Measurements from ENCODE around the gene TUBB2B. TPM values are rescaled to one million over a fixed set of nuclear protein-coding genes. Genes with fewer than 3 reads are reported as not detected.

Gene TUBB2B
- total RNA-seq (1 to 10 TPM in 2 of 5 donors, under 1 TPM in 2, not detected in 1; 0.46 to 1.2 (median 0.87) TPM), total RNA-seq (0 to 1.6 (median 0.32) reads per million in 29 experiments)
- 0.79 TPM for total RNA-seq (2013)

- H3K9me3 Mint-ChIP-seq: no peaks in the 10 kb centered on the region
- 2% methylated on average over 57 of the region's 66 CpGs for WGBS (ENCODE audit: insufficient coverage)
- no peak within 1 kb of the TSS for H3K27ac Mint-ChIP-seq
- Histone ChIP-seq H3K9me3 (no peaks in the 10 kb centered on the region), H3K27ac (ENCODE audit: low read length) (no peak within 1 kb of the TSS), H3K36me3 (ENCODE audit: control insufficient read depth in 2 of 2, extremely low read depth in 1 of 2, insufficient read depth in 1 of 2, low read length in 1 of 2) (no peaks in the 10 kb centered on the region), H3K27me3 (replicated peaks in 1 of 2; ENCODE audit: control insufficient read depth in 2 of 2, extremely low read depth in 1 of 2, insufficient read depth in 2 of 2, low read length in 1 of 2) (peaks cover 23 to 63% of the 10 kb centered on the region in 2 experiments), H3K4me3 (ENCODE audit: control insufficient read depth in 1 of 2, extremely low read depth in 1 of 2, low read length in 1 of 2) (peak within 1 kb of the TSS; percentile 10 to 62), H3K4me1 (ENCODE audit: control insufficient read depth in 1 of 2, extremely low read depth in 1 of 2, insufficient read depth in 2 of 2, low read length in 2 of 2) (peaks cover 18 to 52% of the 10 kb centered on the region in 2 experiments)
- ChIA-PET POLR2A (interaction anchor here in 1 of 2 donors (0.6 kb wide), 1 partner anchor 10 kb away, joined by 3 read pairs; no protein-coding TSS in a partner anchor), CTCF (no interaction called here)
- H3K36me3 Mint-ChIP-seq: no peaks in the 10 kb centered on the region
- H3K4me3 Mint-ChIP-seq: peak within 1 kb of the TSS; percentile 63 to 77 (median 71)
- no peak for DNase-seq
- H3K27me3 Mint-ChIP-seq: peaks cover 58 to 66% of the 10 kb centered on the region in 2 donors
- peak in 2 of 4 experiments; percentile 14 to 18 for ATAC-seq (replicated peaks in 1 of 4)
- peaks cover 50 to 54% (median 53%) of the 10 kb centered on the region in 3 donors for H3K4me1 Mint-ChIP-seq
These were observed at the start of gene TUBB2B for GRCh38 chr6:3227363-3228045. Gene TUBB2B, minus strand, starts transcription at chr6:3227653. Its CDS starts 110 bp downstream, at chr6:3227543.

DNA sequence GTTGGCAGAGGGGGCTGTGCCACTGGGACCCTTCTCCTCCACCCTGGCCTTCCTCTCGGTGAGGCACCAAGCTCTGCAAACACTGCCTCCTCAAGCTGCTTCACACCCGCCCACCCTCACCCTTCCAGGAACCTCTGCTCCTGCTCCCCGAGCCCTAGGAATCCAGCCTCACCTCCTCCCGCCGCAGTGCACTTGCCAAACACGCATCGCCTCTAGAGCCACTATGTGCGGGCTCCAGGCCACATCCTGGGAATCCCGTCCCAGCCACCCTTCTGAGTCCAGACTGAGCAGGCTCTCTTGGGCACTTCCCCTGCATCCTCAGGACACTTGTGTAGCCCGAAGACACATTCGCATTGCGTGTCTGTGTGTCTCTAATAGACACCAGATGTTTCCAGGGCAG is 49.8 kb upstream of the TUBB2B start:
- WGBS (ENCODE audit: insufficient coverage): 88% methylated on average over 12 of the region's 12 CpGs
- H3K4me1 Mint-ChIP-seq: peaks cover 12 to 17% (median 13%) of the 10 kb centered on the region in 3 donors
- Histone ChIP-seq H3K4me1 (ENCODE audit: control insufficient read depth in 1 of 2, extremely low read depth in 1 of 2, insufficient read depth in 2 of 2, low read length in 2 of 2) (peaks cover 0 to 3% of the 10 kb centered on the region in 2 experiments), H3K36me3 (ENCODE audit: control insufficient read depth in 2 of 2, extremely low read depth in 1 of 2, insufficient read depth in 1 of 2, low read length in 1 of 2) (peaks cover 0 to 16% of the 10 kb centered on the region in 2 donors), H3K4me3 (ENCODE audit: control insufficient read depth in 1 of 2, extremely low read depth in 1 of 2, low read length in 1 of 2) (no peak overlapping the region), H3K27me3 (replicated peaks in 1 of 2; ENCODE audit: control insufficient read depth in 2 of 2, extremely low read depth in 1 of 2, insufficient read depth in 2 of 2, low read length in 1 of 2) (no peaks in the 10 kb centered on the region), H3K27ac (ENCODE audit: low read length) (no peak overlapping the region), H3K9me3 (no peaks in the 10 kb centered on the region)
- no peak for ATAC-seq (replicated peaks in 1 of 4)
- CTCF ChIA-PET: interaction anchor here in 1 of 2 donors (0.6 kb wide), 1 partner anchor 206 kb away, joined by 4 read pairs; no protein-coding TSS in a partner anchor
- no peak overlapping the region for H3K4me3 Mint-ChIP-seq
- H3K9me3 Mint-ChIP-seq: no peaks in the 10 kb centered on the region
- no peak for DNase-seq
- no peaks in the 10 kb centered on the region for H3K36me3 Mint-ChIP-seq
- no peaks in the 10 kb centered on the region for H3K27me3 Mint-ChIP-seq
- H3K27ac Mint-ChIP-seq: no peak overlapping the region
- POLR2A ChIA-PET: no interaction called here

DNA sequence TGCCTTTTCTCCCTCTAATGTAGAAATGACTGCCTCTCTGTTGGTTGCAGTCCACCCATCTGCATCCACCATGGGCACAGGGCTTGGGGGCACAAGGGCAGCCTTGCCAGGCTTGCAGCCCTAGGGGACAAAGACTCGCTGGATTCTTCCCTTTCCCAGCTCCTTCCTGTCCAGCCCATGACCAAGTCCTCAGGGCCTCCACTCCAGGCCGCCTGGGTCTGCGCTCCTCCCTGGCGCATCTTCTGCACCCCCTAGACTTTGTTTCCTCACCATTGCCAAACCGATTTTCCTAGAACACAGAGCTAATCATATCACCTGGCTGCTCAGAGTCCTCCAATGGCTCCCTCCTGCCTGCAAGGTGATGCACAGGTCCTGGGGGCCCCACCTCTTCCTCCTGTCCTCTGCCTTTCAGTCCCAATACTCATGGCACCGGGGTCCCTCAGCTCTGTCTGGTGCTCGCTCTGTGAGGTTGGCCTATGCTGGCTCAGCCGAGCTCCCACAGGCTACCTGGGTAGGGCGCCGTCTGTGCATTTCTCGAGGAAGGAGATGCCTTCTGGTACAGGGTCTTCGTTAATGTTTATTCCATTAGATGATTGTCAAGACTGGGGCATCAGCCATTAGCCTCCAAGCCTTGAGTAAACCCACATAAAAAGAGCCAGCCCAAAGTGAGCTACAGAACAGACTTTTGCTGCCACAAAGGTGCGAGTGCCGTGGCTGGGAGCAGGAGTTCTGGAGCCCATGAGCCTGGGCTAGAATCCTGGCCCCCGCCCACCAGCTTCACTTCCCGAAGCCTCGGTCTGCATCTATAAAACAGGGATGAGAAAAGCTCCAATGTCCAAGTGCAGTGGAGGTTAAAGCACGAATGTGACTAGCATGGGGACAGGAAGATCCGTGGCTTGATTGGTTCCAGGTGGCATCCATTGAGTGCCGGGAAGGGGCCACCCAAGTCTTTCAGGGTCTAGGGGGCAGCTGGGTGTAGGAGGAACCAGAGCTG is 49.0 kb upstream of the TUBB2B start:
- CTCF ChIA-PET: interaction anchor here in 1 of 2 donors (0.6 kb wide), 1 partner anchor 207 kb away, joined by 4 read pairs; no protein-coding TSS in a partner anchor
- Histone ChIP-seq H3K27ac (ENCODE audit: low read length) (no peak overlapping the region), H3K9me3 (no peaks in the 10 kb centered on the region), H3K36me3 (ENCODE audit: control insufficient read depth in 2 of 2, extremely low read depth in 1 of 2, insufficient read depth in 1 of 2, low read length in 1 of 2) (peaks cover 0 to 18% of the 10 kb centered on the region in 2 donors), H3K4me1 (ENCODE audit: control insufficient read depth in 1 of 2, extremely low read depth in 1 of 2, insufficient read depth in 2 of 2, low read length in 2 of 2) (peaks cover 0 to 3% of the 10 kb centered on the region in 2 experiments), H3K27me3 (replicated peaks in 1 of 2; ENCODE audit: control insufficient read depth in 2 of 2, extremely low read depth in 1 of 2, insufficient read depth in 2 of 2, low read length in 1 of 2) (no peaks in the 10 kb centered on the region), H3K4me3 (ENCODE audit: control insufficient read depth in 1 of 2, extremely low read depth in 1 of 2, low read length in 1 of 2) (no peak overlapping the region)
- POLR2A ChIA-PET: no interaction called here
- no peak overlapping the region for H3K27ac Mint-ChIP-seq
- DNase-seq: no peak
- H3K36me3 Mint-ChIP-seq: peaks cover 6% of the 10 kb centered on the region
- no peaks in the 10 kb centered on the region for H3K9me3 Mint-ChIP-seq
- WGBS (ENCODE audit: insufficient coverage): 84% methylated on average over 16 of the region's 20 CpGs
- no peak for ATAC-seq (replicated peaks in 1 of 4)
- H3K4me1 Mint-ChIP-seq: peaks cover 12 to 17% (median 15%) of the 10 kb centered on the region in 3 donors
- no peaks in the 10 kb centered on the region for H3K27me3 Mint-ChIP-seq
- no peak overlapping the region for H3K4me3 Mint-ChIP-seq

GRCh38 chr6:3273707-3274521 is 46.5 kb upstream of the TUBB2B start:
- Mint-ChIP-seq H3K4me1 (peaks cover 7 to 26% (median 21%) of the 10 kb centered on the region in 3 donors), H3K27me3 (no peaks in the 10 kb centered on the region), H3K27ac (peak overlapping the region in 1 of 2 donors; percentile 43), H3K4me3 (no peak overlapping the region), H3K36me3 (peaks cover 27% of the 10 kb centered on the region), H3K9me3 (no peaks in the 10 kb centered on the region)
- Histone ChIP-seq H3K27me3 (replicated peaks in 1 of 2; ENCODE audit: control insufficient read depth in 2 of 2, extremely low read depth in 1 of 2, insufficient read depth in 2 of 2, low read length in 1 of 2) (no peaks in the 10 kb centered on the region), H3K4me3 (ENCODE audit: control insufficient read depth in 1 of 2, extremely low read depth in 1 of 2, low read length in 1 of 2) (no peak overlapping the region), H3K4me1 (ENCODE audit: control insufficient read depth in 1 of 2, extremely low read depth in 1 of 2, insufficient read depth in 2 of 2, low read length in 2 of 2) (no peaks in the 10 kb centered on the region), H3K27ac (ENCODE audit: low read length) (no peak overlapping the region), H3K36me3 (ENCODE audit: control insufficient read depth in 2 of 2, extremely low read depth in 1 of 2, insufficient read depth in 1 of 2, low read length in 1 of 2) (peaks cover 6 to 35% of the 10 kb centered on the region in 2 donors), H3K9me3 (no peaks in the 10 kb centered on the region)
- POLR2A ChIA-PET: interaction anchor here in 1 of 2 donors (0.6 kb wide), 1 partner anchor 483 kb away, joined by 4 read pairs; no protein-coding TSS in a partner anchor
- ATAC-seq (replicated peaks in 1 of 4) (no peak), DNase-seq (no peak)
- CTCF ChIA-PET: no interaction called here
- WGBS (ENCODE audit: insufficient coverage): 83% methylated on average over 4 of the region's 9 CpGs

DNA sequence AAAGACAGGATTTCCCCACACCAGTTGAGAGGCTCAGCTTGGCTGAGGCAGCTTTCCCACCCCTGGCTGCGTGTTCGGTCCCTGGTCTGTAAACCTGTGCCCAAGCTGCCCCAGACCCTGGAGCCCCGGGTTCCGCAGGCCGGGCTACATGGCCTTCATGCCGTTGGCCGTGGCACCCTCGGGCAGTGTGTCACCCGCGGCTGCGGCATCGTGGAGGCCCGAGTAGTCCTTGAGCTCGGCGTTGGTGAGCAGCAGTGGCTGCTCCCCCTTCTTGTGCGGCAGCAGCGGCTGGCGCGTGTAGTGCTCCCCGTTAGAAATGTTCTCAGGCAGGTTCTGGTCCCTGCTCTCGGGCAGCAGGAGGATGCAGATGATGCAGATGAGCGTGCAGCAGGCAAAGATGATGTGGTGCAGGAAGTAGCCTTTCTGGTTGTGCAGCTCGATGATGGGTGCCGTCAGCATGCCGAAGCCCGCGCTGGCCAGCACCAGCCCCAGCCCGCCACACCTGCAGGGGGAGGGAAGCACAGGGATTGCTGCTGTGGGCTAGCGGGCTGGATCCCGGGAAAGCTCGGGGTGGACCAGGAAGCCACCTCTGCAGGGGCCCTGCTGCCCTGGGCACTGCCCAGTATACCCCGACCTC is 45.6 kb upstream of the TUBB2B start:
- ChIA-PET POLR2A (no interaction called here), CTCF (no interaction called here)
- Mint-ChIP-seq H3K27me3 (no peaks in the 10 kb centered on the region), H3K4me1 (peaks cover 12 to 35% (median 25%) of the 10 kb centered on the region in 3 donors), H3K4me3 (no peak overlapping the region), H3K27ac (peak overlapping the region in 1 of 2 donors; percentile 23), H3K9me3 (no peaks in the 10 kb centered on the region), H3K36me3 (peaks cover 31% of the 10 kb centered on the region)
- Histone ChIP-seq H3K27ac (ENCODE audit: low read length) (no peak overlapping the region), H3K36me3 (ENCODE audit: control insufficient read depth in 2 of 2, extremely low read depth in 1 of 2, insufficient read depth in 1 of 2, low read length in 1 of 2) (peaks cover 6 to 36% of the 10 kb centered on the region in 2 donors), H3K9me3 (no peaks in the 10 kb centered on the region), H3K4me3 (ENCODE audit: control insufficient read depth in 1 of 2, extremely low read depth in 1 of 2, low read length in 1 of 2) (no peak overlapping the region), H3K27me3 (replicated peaks in 1 of 2; ENCODE audit: control insufficient read depth in 2 of 2, extremely low read depth in 1 of 2, insufficient read depth in 2 of 2, low read length in 1 of 2) (no peaks in the 10 kb centered on the region), H3K4me1 (ENCODE audit: control insufficient read depth in 1 of 2, extremely low read depth in 1 of 2, insufficient read depth in 2 of 2, low read length in 2 of 2) (no peaks in the 10 kb centered on the region)
- DNase-seq: no peak
- WGBS (ENCODE audit: insufficient coverage): 95% methylated on average over 27 of the region's 32 CpGs
- no peak for ATAC-seq (replicated peaks in 1 of 4)
